Small intestine (tissue), 7 donors: Measurements from ENCODE around the gene SERTAD2. TPM values are rescaled to one million over a fixed set of nuclear protein-coding genes. Genes with fewer than 3 reads are reported as not detected.

Experiments used
- DNase-seq, 2 donors: peaks; one replicate each; pipeline versions ENCODE4 v3.0.0 to v3.0.0-alpha.2; 2013
- FAIRE-seq: peaks from 2 replicates; lab custom pipeline; 2012; peaks lifted over from hg19 to GRCh38; lab: Jason Lieb, UNC
- H3K27ac ChIP-seq, 3 donors: one replicate each; pipeline ENCODE4 v1.5.1; 2013; ENCODE audit warnings: low read length in 2 of 3, mild to moderate bottlenecking in 2 of 3, control low read depth in 1 of 3, inconsistent platforms in 1 of 3, low read depth in 1 of 3, moderate library complexity in 1 of 3
- H3K27me3 ChIP-seq, 3 donors: one replicate each; pipeline ENCODE4 v1.6.1; 2013; ENCODE audit warnings: low read length in 3 of 3, inconsistent platforms in 1 of 3; ENCODE audit not compliant: control insufficient read depth in 3 of 3, insufficient read depth in 3 of 3
- H3K36me3 ChIP-seq, 3 donors: one replicate each; pipeline ENCODE4 v1.6.1; 2013; ENCODE audit warnings: low read length in 3 of 3, inconsistent platforms in 1 of 3, low read depth in 1 of 3, mild to moderate bottlenecking in 1 of 3, moderate library complexity in 1 of 3; ENCODE audit not compliant: control insufficient read depth in 3 of 3, insufficient read depth in 2 of 3
- H3K4me1 ChIP-seq, 3 donors: one replicate each; pipeline ENCODE4 v1.6.1; 2013; ENCODE audit warnings: low read length in 2 of 3, inconsistent platforms in 1 of 3, low read depth in 1 of 3, mild to moderate bottlenecking in 1 of 3, moderate library complexity in 1 of 3; ENCODE audit not compliant: control insufficient read depth in 3 of 3, insufficient read depth in 2 of 3
- H3K4me3 ChIP-seq, 3 donors: one replicate each; pipeline ENCODE4 v1.5.1; 2013; ENCODE audit warnings: low read length in 3 of 3, control low read depth in 1 of 3, inconsistent platforms in 1 of 3, low read depth in 1 of 3, mild to moderate bottlenecking in 1 of 3, moderate library complexity in 1 of 3
- H3K9me3 ChIP-seq, 2 donors: one replicate each; pipeline ENCODE4 v1.6.1; 2013; ENCODE audit warnings: low read depth in 1 of 2, low read length in 1 of 2; ENCODE audit not compliant: control insufficient read depth in 2 of 2, insufficient read depth in 1 of 2
- WGBS, 3 donors: extraction: QIAGEN DNeasy Blood & Tissue Kit; methylation state at CpG; one replicate each; pipeline ENCODE4 v1.1.7; 2013; 5-methylcytosine and 5-hydroxymethylcytosine counted together
- polyA plus RNA-seq, 4 donors: library from polyadenylated mRNA; stranded (reverse) in 3 of 4; unstranded in 1 of 4; fragments of 200-250 nt in 3 of 4; fragments of 120-200 nt in 1 of 4; gene quantifications; one replicate each; pipeline versions ENCODE4 v1.2.1 to v1.2.3, GENCODE V29; 2013
- donor health status: healthy with polysubstance abuse.
- donor health status: control.
- donor health status: control.
- donor health status: Bipolar disorder and iron deficiency.
- donor health status: healthy.

SERTAD2 gene
- polyA plus RNA-seq, 4 donors, result 2.7 to 22.0 (median 5.8) TPM

DNA sequence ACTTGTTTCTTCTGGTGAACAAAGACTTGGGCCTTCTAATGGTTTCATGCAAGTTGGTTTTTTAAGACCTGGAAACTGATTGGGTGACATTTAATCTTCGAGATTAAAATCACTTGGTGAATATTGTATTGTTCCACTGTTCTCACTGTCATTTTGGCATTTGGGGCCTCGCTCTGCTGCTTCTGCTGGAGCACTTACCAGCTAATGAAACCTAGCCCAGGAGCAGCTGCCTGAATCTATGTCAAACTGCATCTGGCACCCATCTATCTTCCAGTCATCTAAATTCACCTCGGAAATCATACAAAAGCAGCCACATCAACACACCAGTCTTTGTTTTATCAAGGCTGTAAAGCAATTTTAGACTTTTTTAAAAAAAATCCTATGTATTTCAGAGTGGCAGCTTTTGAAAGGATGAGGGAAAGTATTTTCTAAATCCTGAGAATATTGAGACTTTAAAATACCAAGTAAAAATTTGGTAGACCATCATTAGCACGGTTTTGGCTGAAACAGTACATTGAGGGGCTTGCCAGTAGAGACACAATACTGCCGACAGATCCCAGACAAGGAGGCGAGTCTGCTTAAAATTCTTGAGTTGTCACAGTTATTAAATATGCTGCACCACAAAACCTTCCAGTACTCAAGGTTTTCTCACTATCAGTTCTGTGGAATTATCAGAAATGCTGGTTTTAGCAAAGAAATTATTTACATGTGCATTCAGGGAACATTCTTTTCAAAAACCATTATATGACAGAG, 26.1 kb upstream of the SERTAD2 start:
- Histone ChIP-seq H3K9me3 (no peaks in the 10 kb centered on the region), H3K4me3 (no peak overlapping the region), H3K27me3 (no peaks in the 10 kb centered on the region), H3K27ac (no peak overlapping the region), H3K36me3 (no peaks in the 10 kb centered on the region), H3K4me1 (peaks cover 0 to 3% (median 0%) of the 10 kb centered on the region in 3 donors)
- DNase-seq (no peak), FAIRE-seq (no peak)
- 81 to 88% (median 83%) methylated on average over 6 of the region's 6 CpGs for WGBS, 3 donors

DNA sequence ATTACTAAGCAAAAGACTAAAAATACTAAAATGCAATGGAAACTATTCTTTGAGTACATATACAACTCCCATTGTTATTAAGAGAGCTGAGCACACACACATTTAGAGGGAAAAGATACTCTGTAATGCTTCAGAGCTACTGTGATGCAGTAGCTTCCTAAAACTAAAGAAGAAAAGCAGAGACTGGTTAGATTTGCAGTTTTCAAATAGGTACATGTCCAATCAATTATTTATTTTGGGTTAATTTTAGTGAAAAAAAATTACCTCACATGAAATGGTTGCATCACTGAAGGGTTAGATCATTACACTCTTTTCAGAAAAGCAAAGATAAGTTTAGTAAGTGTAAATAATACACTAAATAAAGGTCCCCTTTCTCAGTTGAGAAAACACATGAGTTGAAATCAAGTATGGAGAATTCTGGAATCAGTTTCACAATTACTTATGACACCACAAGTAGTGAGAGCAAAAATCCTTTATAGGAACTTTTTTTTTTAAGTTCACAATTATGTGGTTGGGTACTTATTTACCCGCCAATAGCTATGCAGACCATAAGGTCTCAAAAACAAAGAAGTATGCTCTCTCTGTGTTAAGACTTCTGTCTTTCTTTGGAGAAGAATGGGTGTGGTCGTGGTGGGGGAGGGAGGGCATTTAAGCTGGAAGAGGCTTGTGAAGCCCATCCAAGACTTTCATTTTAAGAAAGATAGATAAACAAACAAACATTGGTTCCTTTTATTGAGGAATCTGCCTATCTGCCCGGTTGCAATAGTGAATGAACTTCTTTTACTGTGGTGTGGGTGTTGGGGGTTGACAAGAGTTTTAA, 25.3 kb upstream of the SERTAD2 start:
- H3K27ac ChIP-seq, result no peak overlapping the region
- 41 to 70% (median 51%) methylated on average over 3 of the region's 3 CpGs for WGBS, 3 donors
- FAIRE-seq (no peak), DNase-seq (no peak)
- H3K36me3 ChIP-seq, result no peaks in the 10 kb centered on the region
- H3K27me3 ChIP-seq, result no peaks in the 10 kb centered on the region
- no peak overlapping the region for H3K4me3 ChIP-seq
- peaks cover 0 to 3% (median 0%) of the 10 kb centered on the region in 3 donors for H3K4me1 ChIP-seq
- no peaks in the 10 kb centered on the region for H3K9me3 ChIP-seq

DNA sequence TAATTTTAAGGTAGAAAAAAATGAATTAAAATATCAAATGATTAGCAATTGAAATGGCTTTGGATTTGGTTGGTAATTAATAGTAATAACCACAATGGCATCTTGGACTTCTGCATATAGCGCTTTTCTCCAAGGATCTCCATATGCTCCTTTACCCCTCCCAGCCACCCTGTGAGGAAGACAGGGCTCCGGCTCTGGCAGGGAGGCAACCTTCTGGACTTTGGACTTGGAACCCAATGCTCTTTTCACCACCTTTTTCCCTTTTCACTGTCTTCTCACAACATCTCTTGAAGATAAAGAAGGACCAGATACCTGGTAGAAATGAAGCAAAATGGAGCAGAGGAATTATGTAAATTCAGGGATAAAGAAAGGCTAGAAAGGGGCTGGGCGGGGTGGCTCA, 23.8 kb upstream of the SERTAD2 start:
- 68 to 90% (median 80%) methylated on average over 3 of the region's 3 CpGs for WGBS, 3 donors
- FAIRE-seq (no peak), DNase-seq (peak; percentile 26 to 36)
- Histone ChIP-seq H3K9me3 (no peaks in the 10 kb centered on the region), H3K36me3 (no peaks in the 10 kb centered on the region), H3K27me3 (no peaks in the 10 kb centered on the region), H3K27ac (no peak overlapping the region), H3K4me1 (peaks cover 0 to 3% (median 0%) of the 10 kb centered on the region in 3 donors), H3K4me3 (no peak overlapping the region)

DNA sequence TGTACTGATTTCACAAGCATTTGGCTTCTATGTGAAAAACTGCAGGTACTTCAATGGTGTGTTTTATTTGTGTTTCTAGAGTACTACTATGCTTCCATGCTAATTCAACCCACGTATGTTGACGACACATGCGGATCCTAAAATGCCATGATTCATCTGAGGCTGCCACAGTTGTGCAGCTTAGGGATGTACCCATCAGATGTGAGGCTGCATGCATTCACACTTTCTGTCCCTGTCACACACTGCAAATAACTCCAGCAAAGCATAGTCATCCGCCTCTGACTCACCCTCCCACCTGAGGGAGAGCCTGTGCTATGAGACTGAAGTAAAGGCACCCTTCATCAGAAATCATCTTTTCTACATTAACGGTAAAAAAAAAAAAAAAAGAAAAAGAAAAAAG, 22.1 kb upstream of the SERTAD2 start:
- WGBS, 3 donors, result 79 to 95% (median 82%) methylated on average over 5 of the region's 5 CpGs
- Histone ChIP-seq H3K27me3 (no peaks in the 10 kb centered on the region), H3K4me1 (no peaks in the 10 kb centered on the region), H3K36me3 (no peaks in the 10 kb centered on the region), H3K9me3 (no peaks in the 10 kb centered on the region), H3K27ac (no peak overlapping the region), H3K4me3 (no peak overlapping the region)
- no peak for FAIRE-seq
- DNase-seq, result no peak

DNA sequence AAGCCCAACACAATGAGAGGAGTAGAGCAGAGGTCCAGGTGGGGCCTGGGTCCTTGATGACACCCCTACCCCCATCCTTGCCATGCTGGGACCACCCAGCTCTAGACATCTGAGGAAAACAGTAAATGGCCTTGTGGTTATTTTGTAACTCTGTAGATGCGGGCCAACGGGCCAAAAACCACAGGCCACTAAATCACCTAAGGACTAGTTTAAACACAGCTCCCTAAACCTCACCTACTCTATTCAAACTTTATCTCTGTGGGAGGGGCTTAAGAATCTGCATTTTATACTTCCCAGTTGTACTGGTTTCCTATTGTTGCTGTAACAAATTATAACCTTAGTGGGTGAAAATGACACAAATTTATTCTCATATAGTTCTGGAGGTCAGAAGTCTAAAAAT, 19.0 kb upstream of the SERTAD2 start:
- no peak for FAIRE-seq
- Histone ChIP-seq H3K4me1 (no peaks in the 10 kb centered on the region), H3K36me3 (no peaks in the 10 kb centered on the region), H3K9me3 (no peaks in the 10 kb centered on the region), H3K4me3 (no peak overlapping the region), H3K27ac (no peak overlapping the region), H3K27me3 (no peaks in the 10 kb centered on the region)
- DNase-seq, result no peak
- WGBS, 3 donors, result 33 to 56% (median 45%) methylated on average over 2 of the region's 2 CpGs

DNA sequence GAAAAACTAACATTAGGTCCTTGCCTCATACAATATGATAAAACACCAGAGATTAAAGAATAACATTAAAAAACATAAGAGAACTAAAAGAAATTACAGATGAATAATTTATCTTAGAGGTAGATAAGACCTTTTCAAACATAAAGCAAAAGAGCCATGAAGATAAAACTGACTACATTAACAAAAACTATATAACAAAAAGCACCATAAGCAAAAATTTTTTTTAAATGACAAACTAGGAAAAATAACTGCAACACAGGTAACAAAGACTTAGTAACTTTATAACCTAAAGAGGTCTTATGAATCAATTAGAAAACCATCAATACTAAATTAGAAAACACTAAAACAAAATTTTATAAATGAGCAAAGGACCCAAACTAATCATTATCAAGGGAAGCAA, 16.3 kb upstream of the SERTAD2 start:
- no peaks in the 10 kb centered on the region for H3K4me1 ChIP-seq
- H3K36me3 ChIP-seq, result no peaks in the 10 kb centered on the region
- no peak for DNase-seq
- no peaks in the 10 kb centered on the region for H3K27me3 ChIP-seq
- peak; percentile 23 for FAIRE-seq
- H3K4me3 ChIP-seq, result no peak overlapping the region
- no peak overlapping the region for H3K27ac ChIP-seq
- no peaks in the 10 kb centered on the region for H3K9me3 ChIP-seq

DNA sequence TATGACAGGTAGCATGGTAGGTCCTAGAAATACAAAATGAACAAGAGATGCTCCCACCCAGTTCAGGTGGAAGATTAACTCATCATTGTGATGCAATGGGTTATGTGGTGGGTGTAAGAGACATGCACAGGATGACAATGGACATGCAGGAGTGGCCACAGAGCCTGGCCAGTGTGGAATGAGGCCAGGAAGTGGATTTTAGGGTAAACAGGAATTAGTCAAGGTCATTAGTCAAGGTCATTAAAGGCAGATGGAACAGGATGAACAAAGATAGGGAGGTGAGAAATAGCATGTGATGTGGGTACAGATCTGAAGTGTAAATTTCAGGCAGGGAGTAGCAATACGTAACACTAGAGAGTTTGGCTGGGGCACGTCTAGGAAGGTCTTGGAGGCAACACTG, 15.6 kb upstream of the SERTAD2 start:
- H3K27ac ChIP-seq, result no peak overlapping the region
- no peak overlapping the region for H3K4me3 ChIP-seq
- FAIRE-seq (no peak), DNase-seq (no peak)
- H3K9me3 ChIP-seq, result no peaks in the 10 kb centered on the region
- no peaks in the 10 kb centered on the region for H3K27me3 ChIP-seq
- H3K36me3 ChIP-seq, result no peaks in the 10 kb centered on the region
- 91 to 100% (median 93%) methylated on average over 2 of the region's 2 CpGs for WGBS, 3 donors
- H3K4me1 ChIP-seq, result no peaks in the 10 kb centered on the region

DNA sequence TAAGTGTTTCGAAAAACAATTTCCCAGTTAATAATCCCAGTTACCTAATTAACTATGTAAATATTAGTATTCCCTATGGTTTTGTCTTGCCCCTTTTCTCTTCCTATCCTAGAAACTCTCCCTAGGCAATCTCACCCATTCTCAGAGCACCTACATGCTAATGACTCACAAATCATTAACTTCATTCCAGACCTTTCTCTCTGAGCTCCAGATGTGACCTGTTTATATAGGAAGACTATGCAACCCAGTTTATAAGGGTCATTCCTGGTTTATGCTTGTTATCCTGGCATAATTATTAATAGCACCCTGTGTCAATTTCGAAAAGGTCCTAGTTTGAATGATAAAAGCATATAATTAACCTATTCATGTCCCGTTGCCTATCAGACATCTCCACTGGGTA, 14.8 kb upstream of the SERTAD2 start:
- no peaks in the 10 kb centered on the region for H3K4me1 ChIP-seq
- no peaks in the 10 kb centered on the region for H3K36me3 ChIP-seq
- no peaks in the 10 kb centered on the region for H3K9me3 ChIP-seq
- H3K27me3 ChIP-seq, result no peaks in the 10 kb centered on the region
- FAIRE-seq, result no peak
- no peak overlapping the region for H3K4me3 ChIP-seq
- 43 to 69% (median 59%) methylated on average over 3 of the region's 3 CpGs for WGBS, 3 donors
- DNase-seq, result no peak
- no peak overlapping the region for H3K27ac ChIP-seq
